GM18951 (cell line): ENCODE data around the gene AP1M2.
A peak's percentile ranks its signal among the peaks of the same experiment; 100 is the strongest.
"Not testable (repeated sequence)": the region's sequence is repeated elsewhere in the genome, so short reads cannot be mapped to it uniquely, and the experiment has no call there.

Experiments used
- POLR2A ChIP-seq: IDR thresholded peaks from 4 replicates; pipeline ENCODE4 v1.6.1; 2011; ENCODE audit warnings: mild to moderate bottlenecking; ENCODE audit not compliant: insufficient read length, insufficient read depth; ENCODE audit errors: extremely low read depth
- in situ Hi-C: fragments of 300-500 bp; cut with MboI; formaldehyde crosslinking; loops from one replicate; pipeline ENCODE4 v1.12.0; 2022; ENCODE audit warnings: low sequenced_read_pairs, mixed read lengths, inconsistent platforms; ENCODE audit not compliant: unreplicated experiment

The AP1M2 gene

DNA sequence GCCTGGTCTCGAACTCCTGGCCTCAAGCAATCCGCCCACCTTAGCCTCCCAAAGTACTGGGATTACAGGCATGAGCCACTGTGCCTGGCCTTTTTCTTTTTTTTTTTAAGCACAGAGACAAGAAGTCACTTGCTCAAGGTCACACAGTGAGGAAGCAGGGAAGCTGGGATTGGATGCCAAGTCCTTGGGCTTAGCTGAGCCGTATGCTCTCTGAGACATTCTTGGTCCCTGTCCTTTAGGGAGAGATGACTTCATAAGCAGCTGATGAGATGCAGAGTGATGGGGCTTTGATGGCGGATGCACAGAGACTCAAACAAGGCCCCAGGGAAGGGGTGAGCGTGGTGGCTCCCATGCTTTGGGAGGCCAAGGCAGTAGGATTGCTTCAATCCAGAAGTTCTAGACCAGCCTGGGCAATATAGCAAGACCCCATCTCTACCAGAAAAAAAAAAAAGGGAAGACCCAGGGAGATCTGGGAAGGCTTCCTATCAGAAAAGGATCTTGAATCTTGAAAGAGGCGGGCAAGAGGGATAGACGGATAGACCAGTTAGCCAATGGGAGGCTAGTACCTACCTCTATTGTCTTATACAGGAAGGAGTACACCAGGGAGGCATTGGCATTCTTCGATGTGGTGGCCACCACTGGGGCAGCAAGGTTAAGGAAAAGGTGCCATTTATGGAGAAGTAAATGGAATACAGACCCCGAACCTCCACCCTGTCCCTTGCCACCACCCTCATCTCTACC, 3.9 kb downstream of the AP1M2 start:
- TF ChIP-seq POLR2A = no peak
- in situ Hi-C loops = loop anchor here (5.0 kb wide), 1 partner anchor 64 kb away; no protein-coding TSS in a partner anchor

DNA sequence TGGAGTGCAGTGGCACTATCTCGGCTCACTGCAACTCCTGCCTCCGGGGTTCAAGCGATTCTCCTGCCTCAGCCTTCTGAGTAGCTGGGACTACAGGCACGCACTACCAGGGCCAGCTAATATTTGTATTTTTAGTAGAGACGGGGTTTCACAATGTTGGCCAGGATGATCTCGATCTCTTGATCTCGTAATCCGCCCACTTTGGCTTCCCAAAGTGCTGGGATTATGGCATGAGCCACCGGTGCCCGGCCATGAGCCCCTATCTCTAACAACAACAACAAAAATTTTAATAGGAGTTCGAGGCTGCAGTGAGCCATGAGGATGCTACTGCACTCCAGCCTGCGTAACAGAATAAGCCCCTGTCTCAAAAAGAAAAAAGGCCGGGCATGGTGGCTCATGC, 5.0 kb downstream of the AP1M2 start:
- in situ Hi-C loops = loop anchor here (5.0 kb wide), 1 partner anchor 65 kb away; no protein-coding TSS in a partner anchor
- TF ChIP-seq POLR2A = no peak

DNA sequence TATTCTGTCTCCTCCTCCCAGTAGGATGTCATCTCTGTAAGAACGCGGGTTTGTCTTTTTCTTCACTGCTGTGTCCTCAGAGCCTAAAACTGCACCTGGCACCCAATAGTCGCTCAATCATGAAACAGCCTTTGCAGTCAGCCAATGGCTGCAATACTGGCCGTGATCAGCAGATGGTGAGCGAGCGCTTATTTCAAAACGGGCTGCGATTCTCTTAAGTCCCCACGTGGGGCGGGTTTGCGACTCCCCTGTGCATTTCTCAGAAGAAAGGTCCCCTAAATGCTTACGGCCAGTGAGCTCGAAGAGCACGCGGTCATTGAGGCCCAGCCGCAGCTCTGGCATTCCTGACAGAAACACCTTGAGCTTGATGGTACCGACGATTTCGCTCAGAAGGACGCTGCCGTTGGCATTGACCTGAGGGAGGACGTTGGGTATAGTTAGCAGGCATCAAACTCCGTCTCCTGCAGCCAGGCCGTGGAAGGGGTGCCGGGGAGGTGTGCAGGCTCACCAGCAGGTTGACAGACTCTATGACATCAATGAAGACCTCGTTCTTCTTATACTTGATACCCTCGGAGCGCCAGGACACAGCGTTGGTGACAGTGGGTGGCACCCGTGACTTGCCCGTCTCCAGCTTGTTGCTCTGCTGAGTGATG, 6.0 kb downstream of the AP1M2 start:
- in situ Hi-C loops = loop anchor here (5.0 kb wide), 1 partner anchor 66 kb away; no protein-coding TSS in a partner anchor
- no peak for TF ChIP-seq POLR2A

DNA sequence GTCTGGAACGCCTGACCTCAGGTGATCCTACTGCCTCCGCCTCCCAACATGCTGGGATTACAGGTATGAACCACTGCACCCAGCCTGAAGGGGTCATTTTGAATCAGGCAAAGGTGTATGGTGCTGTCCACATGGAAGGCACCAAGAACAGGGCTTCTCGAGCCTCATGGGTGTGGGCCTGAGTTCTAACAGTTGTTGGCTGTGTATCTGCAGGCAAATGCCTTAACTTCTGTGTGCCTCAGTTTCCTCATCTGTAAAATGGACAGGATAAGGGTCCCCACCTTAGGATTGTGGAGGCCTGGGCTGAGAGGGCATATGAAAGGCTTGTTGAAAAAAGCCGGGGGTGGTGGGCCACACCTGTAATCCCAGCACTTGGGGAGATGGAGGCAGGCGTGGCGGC, 9.2 kb downstream of the AP1M2 start:
- in situ Hi-C loops = no loop called here
- no peak for TF ChIP-seq POLR2A

DNA sequence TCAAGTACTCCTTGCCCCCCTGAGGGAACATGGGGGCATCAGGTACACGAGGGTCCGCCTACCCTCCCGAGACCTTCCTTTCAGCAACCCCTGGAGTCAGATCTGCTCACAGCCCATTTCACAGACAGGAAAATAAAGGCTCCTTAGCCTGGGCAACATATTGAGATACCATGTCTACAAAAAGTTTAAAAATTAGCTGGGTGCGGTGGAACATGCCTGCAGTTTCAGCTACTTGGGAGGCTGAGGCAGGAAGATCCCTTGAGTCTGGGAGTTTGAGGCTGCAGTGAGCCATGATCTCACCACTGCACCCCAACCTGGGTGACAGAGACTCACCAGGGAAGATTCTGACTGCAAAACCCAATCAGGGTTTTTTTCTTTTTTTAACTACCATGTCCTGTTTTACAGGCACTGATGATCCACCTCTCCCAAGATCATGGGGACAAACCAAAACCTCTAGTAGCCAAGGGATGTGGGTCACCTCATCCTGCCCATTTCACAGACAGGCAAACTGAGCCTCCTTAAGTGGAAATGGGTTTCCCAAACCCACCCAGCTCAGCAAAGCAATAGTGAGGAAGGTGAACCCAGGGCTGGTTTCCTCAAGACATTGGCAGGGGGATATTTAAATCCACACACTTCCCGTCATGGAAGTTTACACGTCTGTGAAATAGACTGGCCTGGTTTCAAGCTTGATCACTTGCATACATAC, 11.9 kb downstream of the AP1M2 start:
- in situ Hi-C loops = no loop called here

DNA sequence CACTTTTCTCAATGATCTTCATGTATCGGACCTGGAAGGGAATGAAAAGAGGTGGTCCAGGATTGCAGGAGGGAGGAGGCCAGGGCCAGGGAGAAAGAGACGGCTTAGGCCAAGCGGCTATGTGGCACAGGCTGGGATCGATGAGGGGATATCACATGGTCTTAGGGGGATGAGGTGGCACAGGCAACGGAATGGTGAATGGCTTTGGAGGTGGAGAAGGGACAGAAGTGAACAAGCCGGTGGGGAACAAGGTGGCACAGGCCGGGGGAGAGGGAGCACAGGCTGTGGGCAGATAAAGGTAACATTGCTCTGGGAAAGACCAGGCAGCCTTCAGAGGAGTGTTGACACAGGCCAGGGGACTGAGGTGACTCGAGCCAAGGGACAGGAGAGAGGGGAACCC, 12.7 kb downstream of the AP1M2 start:
- TF ChIP-seq POLR2A = no peak
- in situ Hi-C loops = no loop called here

More for the DNA sequence above, 11.9 kb downstream of the AP1M2 start:
- no peak for TF ChIP-seq POLR2A

DNA sequence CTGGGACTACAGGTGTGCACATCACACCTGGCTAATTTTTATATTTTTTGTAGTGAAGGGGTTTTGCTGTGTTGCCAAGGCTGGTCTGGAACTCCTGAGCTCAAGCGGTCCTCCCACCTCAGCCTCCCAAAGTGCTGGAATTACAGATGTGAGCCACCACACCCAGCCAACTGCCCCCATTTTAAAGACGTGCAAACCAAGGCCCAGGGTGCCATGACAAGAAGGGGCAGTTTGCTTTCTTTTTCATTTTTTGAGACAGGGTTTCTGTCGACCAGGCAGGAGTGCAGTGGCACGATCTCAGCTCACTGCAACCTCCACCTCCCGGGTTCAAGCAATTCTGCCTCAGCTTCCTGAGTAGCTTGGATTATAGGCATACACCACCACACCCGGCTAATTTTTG, 13.3 kb downstream of the AP1M2 start:
- in situ Hi-C loops = not testable (repeated sequence)

DNA sequence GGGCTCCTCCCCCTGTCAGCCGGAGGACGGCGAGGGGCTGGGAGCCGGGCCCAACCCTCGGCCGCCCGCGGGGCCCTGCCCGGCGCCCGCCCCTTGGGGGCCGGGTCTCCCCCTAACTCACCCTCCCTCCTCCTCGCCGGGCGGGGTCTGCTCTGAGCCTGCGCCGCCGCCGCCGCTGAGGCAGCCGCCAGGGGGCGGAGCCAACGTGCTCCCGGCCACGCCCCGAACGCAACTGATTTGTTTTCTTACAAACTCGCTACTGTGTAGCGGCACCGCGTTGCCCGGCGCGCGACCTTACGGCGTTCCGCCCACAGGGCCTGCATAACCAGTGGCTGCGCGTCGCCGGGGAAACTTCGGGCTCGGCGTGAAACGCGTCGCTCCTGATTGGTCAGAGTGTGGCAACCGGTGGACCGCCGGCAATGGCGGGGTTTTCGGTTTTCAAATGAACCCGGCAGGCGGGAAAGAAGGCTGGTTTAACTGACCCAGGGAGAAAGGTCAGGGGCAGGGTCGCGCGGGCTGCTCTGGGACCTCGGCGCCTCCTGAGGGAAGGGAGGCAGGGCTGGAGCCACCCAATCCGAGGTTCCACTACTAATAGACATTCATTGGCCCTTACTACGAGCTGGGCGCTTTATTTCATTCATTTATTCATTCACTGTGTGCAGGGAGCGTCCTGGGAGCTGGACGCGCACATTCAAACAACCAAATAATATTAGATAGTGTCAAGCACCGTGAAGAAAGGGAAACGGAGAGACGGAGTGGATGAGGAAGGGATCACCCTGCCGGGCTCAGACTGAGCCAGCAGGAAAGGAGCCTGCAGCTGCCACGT, 18.1 kb downstream of the AP1M2 start, which contains the start of gene CDKN2D:
Gene CDKN2D, minus strand, starts transcription at position 154 of the 826 bp plus-strand sequence. CDS start 326 bp downstream, outside the sequence.
- in situ Hi-C loops = no loop called here
- peak; percentile 51 for TF ChIP-seq POLR2A

DNA sequence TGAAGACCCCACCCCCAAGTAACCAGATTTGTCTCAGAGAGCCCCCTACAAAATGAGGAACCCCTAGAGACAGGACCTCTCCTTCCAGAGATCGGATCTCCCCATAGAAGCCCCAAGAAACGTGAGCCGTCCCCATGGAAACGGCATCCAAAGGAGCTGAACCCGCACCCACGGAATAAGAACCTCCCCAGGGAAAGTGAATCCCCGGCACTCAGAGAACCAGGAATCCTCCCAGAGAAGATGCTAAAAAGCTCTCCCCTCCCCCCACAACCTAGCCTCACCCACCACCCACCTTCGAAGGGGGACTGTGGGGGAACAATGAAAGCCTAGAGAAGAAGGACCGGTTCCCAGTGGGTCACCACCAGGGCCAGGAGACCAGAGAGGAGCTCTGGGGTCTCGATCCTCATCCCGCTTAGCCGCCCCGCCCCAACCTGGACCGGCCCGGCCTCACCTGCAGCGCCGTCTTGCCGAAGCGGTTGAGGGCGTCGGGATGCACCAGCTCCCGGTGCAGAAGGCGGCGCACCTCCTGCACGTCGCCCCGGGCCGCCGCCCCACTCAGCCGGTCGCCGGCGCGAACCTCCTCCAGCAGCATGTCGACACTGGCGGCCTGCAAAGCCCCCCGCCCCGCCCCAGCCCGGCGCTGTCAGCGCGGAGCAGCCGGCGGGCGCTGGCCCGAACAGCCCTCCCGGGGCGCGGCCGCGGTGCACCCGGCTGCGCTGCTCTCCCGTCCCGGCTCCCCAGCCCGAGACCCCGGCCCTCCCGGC, 18.9 kb downstream of the AP1M2 start:
- TF ChIP-seq POLR2A = no peak
- in situ Hi-C loops = no loop called here

DNA sequence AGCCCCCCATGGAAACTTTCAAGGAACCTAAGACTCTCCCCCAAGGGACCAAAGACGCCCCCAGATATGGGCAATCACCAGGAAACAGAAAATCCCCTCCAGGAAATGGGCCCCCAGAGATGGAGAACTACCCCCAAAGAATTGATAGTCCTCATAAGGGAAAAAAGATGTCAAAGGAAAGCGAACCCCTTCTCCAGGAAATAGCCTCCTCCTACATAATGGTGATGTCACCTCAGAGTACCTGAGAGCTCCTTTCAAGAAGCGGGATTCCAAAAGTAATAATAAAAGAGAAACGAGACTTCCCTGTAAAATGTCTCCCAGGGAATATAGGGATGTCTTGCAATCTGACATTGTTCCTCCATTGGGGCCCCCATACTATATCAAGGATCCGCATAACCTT, 19.5 kb downstream of the AP1M2 start:
- in situ Hi-C loops = no loop called here
- no peak for TF ChIP-seq POLR2A

DNA sequence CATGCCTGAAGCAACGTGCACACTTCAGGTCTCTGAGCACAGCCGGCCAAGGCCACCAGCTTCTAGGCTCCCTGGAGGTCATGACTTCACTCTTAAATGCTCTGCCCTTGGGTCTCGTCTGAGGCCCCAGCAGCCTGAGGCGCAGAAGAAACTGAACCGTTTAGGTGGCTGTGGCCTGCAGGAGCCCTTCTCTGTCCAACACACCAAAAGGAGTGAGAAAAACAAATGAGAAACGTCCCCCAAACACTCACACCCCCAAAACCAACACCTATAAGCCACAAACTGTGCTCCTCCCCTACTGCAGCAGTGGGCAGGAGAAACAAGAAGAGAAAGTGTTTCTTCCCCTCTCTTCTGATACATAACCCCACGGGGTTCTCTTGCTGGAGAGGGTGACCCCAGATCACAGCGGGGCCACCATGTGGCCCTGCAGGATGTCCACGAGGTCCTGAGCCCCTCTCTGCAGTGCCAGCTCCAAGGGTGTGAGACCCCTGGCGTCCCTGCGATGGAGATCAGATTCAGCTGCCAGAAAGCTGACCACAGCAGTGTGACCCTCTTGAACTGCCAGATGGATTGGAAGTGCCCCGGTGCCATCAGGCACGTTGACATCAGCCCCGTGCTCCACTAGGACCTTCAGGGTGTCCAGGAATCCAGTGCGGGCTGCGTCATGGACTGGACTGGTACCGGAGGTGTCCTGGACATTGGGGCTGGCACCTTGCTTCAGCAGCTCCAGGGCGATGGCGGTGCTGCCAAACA, 20.3 kb downstream of the AP1M2 start:
- in situ Hi-C loops = no loop called here
- no peak for TF ChIP-seq POLR2A

DNA sequence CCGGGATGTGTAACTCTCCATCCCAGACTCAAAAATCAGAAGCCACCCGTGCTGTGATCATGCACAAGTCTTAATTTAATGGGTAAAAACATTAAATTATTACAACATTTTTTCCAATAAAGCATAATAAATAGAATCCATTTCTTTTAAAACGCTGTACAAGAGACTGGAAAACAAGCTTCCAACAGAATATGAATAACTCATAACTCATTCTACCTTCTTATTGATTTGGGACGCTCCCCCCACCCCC, 20.8 kb downstream of the AP1M2 start:
- in situ Hi-C loops = no loop called here
- no peak for TF ChIP-seq POLR2A
